GM12891 (cell line): ENCODE measurements around the gene KDM1B.

Experiments
- PAX5 ChIP-seq: IDR thresholded peaks from 2 replicates; pipeline ENCODE4 v1.6.1; 2011; ENCODE audit warnings: low read length, moderate library complexity, mild to moderate bottlenecking; ENCODE audit not compliant: insufficient read depth, severe bottlenecking
- POLR2A ChIP-seq: IDR thresholded peaks from 2 replicates; pipeline ENCODE4 v1.6.1; 2011; ENCODE audit warnings: low read depth, low read length, control low read depth
- POLR2AphosphoS5 ChIP-seq: IDR thresholded peaks from 2 replicates; pipeline ENCODE4 v1.6.1; 2011; ENCODE audit warnings: low read depth, low read length, control low read depth
- POU2F2 ChIP-seq: IDR thresholded peaks from 2 replicates; pipeline ENCODE4 v1.6.1; 2011; ENCODE audit warnings: low read depth, mild to moderate bottlenecking, control low read depth, low read length, moderate library complexity
- SPI1 ChIP-seq: IDR thresholded peaks from 2 replicates; pipeline ENCODE4 v1.6.1; 2011; ENCODE audit warnings: low read depth, low read length, control low read depth
- TAF1 ChIP-seq: IDR thresholded peaks from 2 replicates; pipeline ENCODE4 v1.6.1; 2011; ENCODE audit warnings: low read depth, low read length, control low read depth

GRCh38 chr6:18266523-18266912, 111.3 kb downstream of the KDM1B start:
- TF ChIP-seq POLR2AphosphoS5 (no peak), POLR2A (no peak), TAF1 (no peak), POU2F2 (no peak), SPI1 (no peak), PAX5 (no peak)
